Activated naive CD4-positive, alpha-beta T cell treated with anti-CD3 and anti-CD28 coated beads for 36 hours (primary cell): ENCODE results near the gene SMCHD1. TPM values are rescaled to one million over a fixed set of nuclear protein-coding genes. Genes with fewer than 3 reads are reported as not detected.
"Not testable (repeated sequence)": the region's sequence is repeated elsewhere in the genome, so short reads cannot be mapped to it uniquely, and the experiment has no call there.

Experiments
- CTCF ChIA-PET: fragments of 350-600 bp; sonication (Branson Sonifier 250); formaldehyde crosslinking; loops from one replicate; lab custom pipeline; 2021; ENCODE audit warnings: antibody characterized with exemption; lab: Charles Lee
- DNase-seq: peaks from one replicate; pipeline ENCODE4 v3.0.0-alpha.2; 2020
- H3K27ac Mint-ChIP-seq: one replicate; pipeline ENCODE4 v1.8.0; 2021; ENCODE audit warnings: mild to moderate bottlenecking, mixed read lengths
- H3K27me3 Mint-ChIP-seq: one replicate; pipeline ENCODE4 v1.8.0; 2021; ENCODE audit warnings: low read depth, mixed read lengths
- H3K36me3 Mint-ChIP-seq: one replicate; pipeline ENCODE4 v1.8.0; 2021; ENCODE audit warnings: low read depth, mixed read lengths
- H3K4me1 Mint-ChIP-seq: one replicate; pipeline ENCODE4 v1.8.0; 2021; ENCODE audit warnings: low read depth, mixed read lengths
- H3K4me3 Mint-ChIP-seq: one replicate; pipeline ENCODE4 v1.8.0; 2021; ENCODE audit warnings: mild to moderate bottlenecking, moderate library complexity, mixed read lengths
- H3K9me3 Mint-ChIP-seq: one replicate; pipeline ENCODE4 v1.8.0; 2021; ENCODE audit warnings: mixed read lengths
- intact Hi-C: fragments of 100-400 bp; cut with micrococcal nuclease; formaldehyde crosslinking; loops from one replicate; pipeline ENCODE4 v1.15.1; 2023
- total RNA-seq, 2 experiments: library from RNA; stranded (reverse); gene quantifications; one replicate each; pipeline ENCODE4 v1.2.3, GENCODE V29; 2021

Gene SMCHD1
- total RNA-seq, 2 experiments from 2014 or later: 91.3 to 91.5 TPM

- CTCF ChIA-PET: interaction anchor here (1.0 to 1.1 kb wide), 2 partner anchors 20 to 450 kb away, joined by 3 to 4 read pairs; no protein-coding TSS in a partner anchor
- intact Hi-C loops: no loop called here
- no peak for DNase-seq
- peaks cover 14% of the 10 kb centered on the region for H3K4me1 Mint-ChIP-seq
- H3K9me3 Mint-ChIP-seq: peaks cover 2% of the 10 kb centered on the region
- no peak overlapping the region for H3K4me3 Mint-ChIP-seq
- H3K27me3 Mint-ChIP-seq: no peaks in the 10 kb centered on the region
- peaks cover 50% of the 10 kb centered on the region for H3K36me3 Mint-ChIP-seq
- H3K27ac Mint-ChIP-seq: no peak overlapping the region
Observed at GRCh38 chr18:2729757-2730156, 74.2 kb downstream of the SMCHD1 start.

- Mint-ChIP-seq H3K36me3 (peaks cover 82% of the 10 kb centered on the region), H3K27me3 (no peaks in the 10 kb centered on the region), H3K4me3 (no peak overlapping the region), H3K4me1 (no peaks in the 10 kb centered on the region), H3K9me3 (peaks cover 2% of the 10 kb centered on the region), H3K27ac (no peak overlapping the region)
- intact Hi-C loops: no loop called here
- no peak for DNase-seq
- CTCF ChIA-PET: no interaction called here
Observed at GRCh38 chr18:2736823-2737222, 81.3 kb downstream of the SMCHD1 start.

- H3K9me3 Mint-ChIP-seq, intact Hi-C loops, H3K4me3 Mint-ChIP-seq, H3K27me3 Mint-ChIP-seq, DNase-seq, H3K4me1 Mint-ChIP-seq: not testable (repeated sequence)
- peaks cover 73% of the 10 kb centered on the region for H3K36me3 Mint-ChIP-seq
- CTCF ChIA-PET: interaction anchor here (0.6 kb wide), 1 partner anchor 35 kb away, joined by 3 read pairs; no protein-coding TSS in a partner anchor
- H3K27ac Mint-ChIP-seq: peak overlapping the region; percentile 50
Observed at GRCh38 chr18:2740082-2740481, 84.6 kb downstream of the SMCHD1 start.

- CTCF ChIA-PET: interaction anchor here (0.7 kb wide), 1 partner anchor 38 kb away, joined by 4 read pairs; no protein-coding TSS in a partner anchor
- peak overlapping the region; percentile 59 for H3K27ac Mint-ChIP-seq
- H3K36me3 Mint-ChIP-seq: peaks cover 46% of the 10 kb centered on the region
- H3K27me3 Mint-ChIP-seq: no peaks in the 10 kb centered on the region
- no peak overlapping the region for H3K4me3 Mint-ChIP-seq
- intact Hi-C loops: no loop called here
- no peaks in the 10 kb centered on the region for H3K9me3 Mint-ChIP-seq
- peaks cover 12% of the 10 kb centered on the region for H3K4me1 Mint-ChIP-seq
- DNase-seq: no peak
Observed at GRCh38 chr18:2746274-2746673, 90.7 kb downstream of the SMCHD1 start.

- H3K4me3 Mint-ChIP-seq: no peak overlapping the region
- no peaks in the 10 kb centered on the region for H3K27me3 Mint-ChIP-seq
- peaks cover 16% of the 10 kb centered on the region for H3K4me1 Mint-ChIP-seq
- intact Hi-C loops: loop anchor here (10.0 kb wide), 1 partner anchor 64 kb away; no protein-coding TSS in a partner anchor
- peaks cover 23% of the 10 kb centered on the region for H3K36me3 Mint-ChIP-seq
- no peak for DNase-seq
- CTCF ChIA-PET: no interaction called here
- H3K9me3 Mint-ChIP-seq: no peaks in the 10 kb centered on the region
- H3K27ac Mint-ChIP-seq: no peak overlapping the region
Observed at GRCh38 chr18:2758309-2758708, 102.8 kb downstream of the SMCHD1 start.

- no peaks in the 10 kb centered on the region for H3K27me3 Mint-ChIP-seq
Observed at GRCh38 chr18:2774669-2775068, 119.1 kb downstream of the SMCHD1 start.

GRCh38 chr18:2776601-2777000, 121.1 kb downstream of the SMCHD1 start:
- Mint-ChIP-seq H3K27me3 (no peaks in the 10 kb centered on the region), H3K36me3 (peaks cover 27% of the 10 kb centered on the region), H3K4me3 (no peak overlapping the region), H3K9me3 (no peaks in the 10 kb centered on the region), H3K4me1 (no peaks in the 10 kb centered on the region), H3K27ac (no peak overlapping the region)
- CTCF ChIA-PET: no interaction called here
- no peak for DNase-seq
- intact Hi-C loops: no loop called here

More at GRCh38 chr18:2774669-2775068, 119.1 kb downstream of the SMCHD1 start:
- Mint-ChIP-seq H3K36me3 (peaks cover 39% of the 10 kb centered on the region), H3K27ac (no peak overlapping the region), H3K9me3 (no peaks in the 10 kb centered on the region), H3K4me1 (peaks cover 6% of the 10 kb centered on the region), H3K4me3 (no peak overlapping the region)
- no peak for DNase-seq
- CTCF ChIA-PET: no interaction called here
- intact Hi-C loops: no loop called here

- no peaks in the 10 kb centered on the region for H3K4me1 Mint-ChIP-seq
- CTCF ChIA-PET: no interaction called here
- H3K27me3 Mint-ChIP-seq: no peaks in the 10 kb centered on the region
- no peak overlapping the region for H3K4me3 Mint-ChIP-seq
- no peak overlapping the region for H3K27ac Mint-ChIP-seq
- no peak for DNase-seq
- no peaks in the 10 kb centered on the region for H3K9me3 Mint-ChIP-seq
- intact Hi-C loops: no loop called here
- peaks cover 29% of the 10 kb centered on the region for H3K36me3 Mint-ChIP-seq
Observed at GRCh38 chr18:2777241-2777640, 121.7 kb downstream of the SMCHD1 start.

- H3K36me3 Mint-ChIP-seq: peaks cover 26% of the 10 kb centered on the region
- no peaks in the 10 kb centered on the region for H3K9me3 Mint-ChIP-seq
- H3K4me3 Mint-ChIP-seq: no peak overlapping the region
- H3K27me3 Mint-ChIP-seq: no peaks in the 10 kb centered on the region
- DNase-seq: no peak
- no peak overlapping the region for H3K27ac Mint-ChIP-seq
- intact Hi-C loops: no loop called here
- H3K4me1 Mint-ChIP-seq: no peaks in the 10 kb centered on the region
- CTCF ChIA-PET: interaction anchor here (0.5 to 1.1 kb wide), 2 partner anchors 15 to 137 kb away, joined by 3 read pairs; no protein-coding TSS in a partner anchor
Observed at GRCh38 chr18:2780750-2781149, 125.2 kb downstream of the SMCHD1 start.

- no peaks in the 10 kb centered on the region for H3K27me3 Mint-ChIP-seq
- intact Hi-C loops: no loop called here
- peaks cover 33% of the 10 kb centered on the region for H3K36me3 Mint-ChIP-seq
- no peaks in the 10 kb centered on the region for H3K9me3 Mint-ChIP-seq
- no peak for DNase-seq
- peak overlapping the region; percentile 60 for H3K27ac Mint-ChIP-seq
- H3K4me3 Mint-ChIP-seq: no peak overlapping the region
- H3K4me1 Mint-ChIP-seq: peaks cover 5% of the 10 kb centered on the region
- CTCF ChIA-PET: no interaction called here
Observed at GRCh38 chr18:2787225-2787624, 131.7 kb downstream of the SMCHD1 start.

GRCh38 chr18:2792395-2792794, 136.9 kb downstream of the SMCHD1 start:
- Mint-ChIP-seq H3K9me3 (no peaks in the 10 kb centered on the region), H3K27me3 (no peaks in the 10 kb centered on the region), H3K4me1 (peaks cover 2% of the 10 kb centered on the region), H3K4me3 (no peak overlapping the region), H3K27ac (no peak overlapping the region), H3K36me3 (peaks cover 37% of the 10 kb centered on the region)
- intact Hi-C loops: no loop called here
- CTCF ChIA-PET: interaction anchor here (1.7 kb wide), 1 partner anchor 359 kb away, joined by 4 read pairs; no protein-coding TSS in a partner anchor
- DNase-seq: no peak

- peaks cover 38% of the 10 kb centered on the region for H3K36me3 Mint-ChIP-seq
- no peak overlapping the region for H3K27ac Mint-ChIP-seq
- no peaks in the 10 kb centered on the region for H3K27me3 Mint-ChIP-seq
- no peaks in the 10 kb centered on the region for H3K9me3 Mint-ChIP-seq
- DNase-seq: no peak
- CTCF ChIA-PET: no interaction called here
- peaks cover 2% of the 10 kb centered on the region for H3K4me1 Mint-ChIP-seq
- intact Hi-C loops: no loop called here
- H3K4me3 Mint-ChIP-seq: no peak overlapping the region
Observed at GRCh38 chr18:2794159-2794558, 138.6 kb downstream of the SMCHD1 start.

GRCh38 chr18:2797951-2798350, 142.4 kb downstream of the SMCHD1 start:
- Mint-ChIP-seq H3K36me3 (peaks cover 36% of the 10 kb centered on the region), H3K27me3 (no peaks in the 10 kb centered on the region), H3K27ac (no peak overlapping the region), H3K4me3 (no peak overlapping the region), H3K4me1 (peaks cover 2% of the 10 kb centered on the region), H3K9me3 (no peaks in the 10 kb centered on the region)
- CTCF ChIA-PET: no interaction called here
- no peak for DNase-seq
- intact Hi-C loops: no loop called here
